NCI-H774 (cell line): ENCODE results near the gene PTGS2.
"Not testable (repeated sequence)": the region's sequence is repeated elsewhere in the genome, so short reads cannot be mapped to it uniquely, and the experiment has no call there.

Experiments
- DNase-seq: peaks from one replicate; lab custom pipeline; 2025; lab: John Stamatoyannopoulos, UW

The PTGS2 gene

DNA sequence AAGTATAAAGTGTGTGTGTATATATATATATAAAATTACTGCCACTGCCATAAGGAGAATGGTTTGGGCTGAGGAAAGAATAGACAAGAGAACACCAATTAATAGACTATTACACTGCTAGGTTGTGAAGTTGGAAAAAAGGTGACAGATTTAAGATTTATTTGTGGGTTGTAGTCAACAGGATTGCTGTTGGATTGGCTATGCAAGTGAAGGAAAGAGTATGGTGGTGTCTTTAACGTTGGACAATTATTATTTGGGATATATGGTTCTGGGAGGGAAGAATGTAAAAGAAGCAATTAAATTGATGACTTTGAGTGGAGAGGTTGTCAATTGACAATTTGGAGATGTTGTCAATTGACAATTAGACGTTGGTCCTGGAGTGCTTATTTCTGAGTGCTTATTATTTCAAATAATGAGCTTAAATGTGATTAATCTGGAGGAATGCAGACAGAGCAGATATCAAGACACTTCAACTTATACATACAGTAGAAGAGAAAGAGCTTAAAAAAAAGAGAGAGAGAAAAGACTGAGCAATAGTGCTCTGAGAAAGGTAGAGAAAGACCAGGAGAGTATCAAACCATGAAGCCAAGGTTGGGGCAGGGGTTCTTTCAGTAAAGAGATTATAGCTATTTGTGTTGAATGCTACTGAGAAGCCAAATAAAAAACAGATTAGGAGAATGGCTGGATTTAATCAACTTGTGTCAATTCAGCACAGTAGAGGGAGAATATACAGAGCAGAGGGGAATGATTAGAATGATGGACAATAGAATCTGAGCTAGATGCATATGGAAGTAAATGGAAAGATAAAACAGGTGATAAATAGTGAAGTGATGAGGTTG lies 9.7 kb downstream of the PTGS2 start:
- DNase-seq: no peak

DNA sequence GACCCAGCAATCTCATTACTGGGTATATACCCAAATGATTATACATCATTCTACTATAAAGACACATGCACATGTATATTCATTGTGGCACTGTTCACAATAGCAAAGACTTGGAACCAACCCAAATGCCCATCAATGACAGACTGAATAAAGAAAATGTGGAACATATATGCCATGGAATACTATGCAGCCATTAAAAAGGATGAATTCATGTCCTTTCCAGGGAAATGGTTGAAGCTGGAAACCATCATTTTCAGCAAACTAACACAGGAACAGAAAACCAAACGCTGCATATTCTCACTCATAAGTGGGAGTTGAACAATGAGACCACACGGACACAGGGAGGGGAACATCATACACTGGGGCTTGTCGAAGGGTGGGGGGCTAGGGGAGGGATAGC lies 10.4 kb downstream of the PTGS2 start:
- not testable (repeated sequence) for DNase-seq

DNA sequence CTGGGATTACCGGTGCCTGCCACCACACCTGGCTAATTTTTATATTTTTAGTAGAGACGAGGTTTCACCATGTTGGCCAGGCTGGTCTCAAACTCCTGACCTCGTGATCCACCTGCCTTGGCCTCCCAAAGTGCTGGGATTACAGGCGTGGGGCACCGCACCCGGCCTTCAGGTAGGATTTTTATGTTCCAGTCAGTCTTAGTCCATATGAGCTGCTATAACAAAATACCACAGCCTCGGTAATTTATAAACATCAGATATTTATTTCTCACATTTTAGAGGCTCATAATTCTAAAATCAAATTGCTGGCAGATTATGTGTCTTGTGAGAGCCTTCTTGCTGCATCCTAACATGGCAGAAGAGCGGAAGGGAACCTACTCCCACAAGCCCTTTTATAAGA lies 16.0 kb downstream of the PTGS2 start:
- DNase-seq: not testable (repeated sequence)

DNA sequence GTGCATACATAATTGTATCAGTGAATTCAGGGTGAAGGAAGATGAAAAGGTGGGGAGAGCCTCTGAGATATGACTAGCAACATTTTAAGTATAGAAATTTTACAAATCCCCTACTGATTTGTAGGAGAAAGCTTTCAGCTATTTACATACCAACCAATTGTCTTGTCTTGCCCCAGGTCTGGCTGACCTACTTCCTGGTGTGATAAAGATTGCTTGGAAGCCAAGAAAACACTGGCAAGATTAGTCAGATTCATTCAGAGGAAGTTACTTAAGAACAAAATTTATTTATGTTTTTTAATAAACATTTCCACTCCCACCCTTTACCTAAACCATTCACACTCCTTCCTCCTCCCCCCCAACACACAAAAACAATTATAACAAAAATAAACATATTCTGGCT lies 17.5 kb downstream of the PTGS2 start:
- no peak for DNase-seq

DNA sequence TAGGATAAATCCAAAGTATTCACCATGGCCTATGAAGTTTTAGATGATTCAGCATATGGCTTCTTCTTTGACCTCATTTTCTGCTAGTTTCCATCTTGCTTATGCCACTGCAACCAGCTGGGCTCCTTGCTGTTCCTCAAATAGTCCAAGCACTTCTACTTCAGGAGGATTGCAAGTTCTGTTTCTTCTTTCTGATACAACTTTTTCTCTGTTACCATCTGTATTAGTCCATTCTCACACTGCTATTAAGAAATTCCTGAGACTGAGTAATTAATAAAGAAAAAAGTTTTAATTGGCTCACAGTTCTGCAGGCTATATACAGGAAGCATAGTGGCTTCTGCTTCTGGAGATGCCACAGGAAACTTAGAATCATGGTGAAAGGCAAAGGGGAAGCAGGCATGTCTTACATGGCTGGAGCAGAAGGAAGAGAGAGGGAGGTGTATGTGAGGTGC lies 20.3 kb downstream of the PTGS2 start:
- no peak for DNase-seq

DNA sequence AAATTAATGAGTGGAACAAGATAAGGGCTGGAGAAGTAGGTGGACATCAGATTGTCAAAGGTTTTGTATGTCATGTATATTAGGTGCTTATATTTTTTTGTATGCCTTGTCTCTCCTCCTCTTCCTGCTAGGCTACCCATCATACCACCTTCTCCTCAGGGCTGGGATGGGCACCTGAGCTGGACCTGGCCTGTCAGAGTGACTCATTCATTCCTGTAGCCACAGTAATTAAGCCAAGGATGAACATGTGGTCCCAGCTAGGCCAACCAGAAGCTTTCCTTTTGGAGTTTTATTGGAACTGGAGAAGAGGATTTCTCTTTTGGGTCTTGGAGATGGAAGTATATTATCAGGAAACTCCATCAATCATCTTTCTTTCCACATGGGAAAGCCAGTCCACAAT lies 21.2 kb downstream of the PTGS2 start:
- no peak for DNase-seq

DNA sequence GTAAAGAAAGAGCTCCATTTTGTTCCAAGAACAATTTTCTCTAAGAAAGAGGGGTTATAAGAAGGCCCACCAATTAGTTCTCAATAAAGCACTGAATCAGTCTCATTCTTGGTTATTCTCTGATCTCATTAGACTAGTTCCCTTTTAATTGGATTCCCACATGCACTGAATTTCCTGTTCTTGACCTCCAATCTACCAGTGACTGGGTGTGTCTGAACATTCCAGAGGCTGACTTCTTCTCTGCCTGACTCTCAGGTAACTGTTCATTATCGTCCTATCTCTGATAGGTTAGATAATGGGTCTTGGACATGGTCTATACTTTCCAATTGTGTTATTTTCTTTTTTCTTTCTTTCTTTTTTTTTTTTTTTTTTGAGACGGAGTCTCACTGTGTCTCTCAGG lies 22.7 kb downstream of the PTGS2 start:
- DNase-seq: no peak

DNA sequence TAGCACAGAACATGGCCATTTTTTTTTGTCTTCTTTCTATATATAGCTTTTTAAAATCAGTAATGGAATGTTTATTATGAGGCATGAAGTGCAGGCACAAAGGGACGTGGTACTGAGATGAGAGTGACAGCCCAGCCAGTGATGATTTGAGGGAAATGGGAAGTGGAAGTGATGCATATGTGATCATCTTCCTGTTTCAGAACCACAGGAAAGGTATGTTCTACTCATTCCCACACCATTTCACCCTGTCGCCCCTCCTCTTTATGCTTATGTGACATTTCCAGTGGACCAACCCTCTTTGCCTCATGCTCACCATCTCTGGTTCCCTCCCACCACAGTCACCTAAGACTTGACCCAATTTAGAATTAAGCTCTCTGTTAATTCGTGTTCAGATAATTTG lies 24.3 kb downstream of the PTGS2 start:
- no peak for DNase-seq

DNA sequence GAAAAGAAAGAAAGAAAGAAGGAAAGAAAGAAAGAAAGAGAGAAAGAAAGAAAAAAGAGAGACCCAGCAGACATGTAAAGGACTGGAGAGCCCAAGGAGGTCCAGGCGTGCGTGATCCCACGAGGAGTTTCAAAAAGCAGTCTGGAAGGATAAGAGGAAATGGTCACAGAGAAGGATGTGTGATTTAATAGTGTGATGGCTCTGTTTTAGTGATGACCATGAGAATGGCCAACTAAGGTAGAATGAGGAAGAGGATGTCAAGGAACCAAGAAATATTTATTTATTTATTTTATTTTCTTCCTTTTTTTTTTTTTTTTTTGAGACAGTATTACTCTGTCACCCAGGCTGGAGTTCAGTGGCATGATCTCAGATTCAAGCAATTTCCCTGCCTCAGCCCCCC lies 25.5 kb downstream of the PTGS2 start:
- DNase-seq: no peak

DNA sequence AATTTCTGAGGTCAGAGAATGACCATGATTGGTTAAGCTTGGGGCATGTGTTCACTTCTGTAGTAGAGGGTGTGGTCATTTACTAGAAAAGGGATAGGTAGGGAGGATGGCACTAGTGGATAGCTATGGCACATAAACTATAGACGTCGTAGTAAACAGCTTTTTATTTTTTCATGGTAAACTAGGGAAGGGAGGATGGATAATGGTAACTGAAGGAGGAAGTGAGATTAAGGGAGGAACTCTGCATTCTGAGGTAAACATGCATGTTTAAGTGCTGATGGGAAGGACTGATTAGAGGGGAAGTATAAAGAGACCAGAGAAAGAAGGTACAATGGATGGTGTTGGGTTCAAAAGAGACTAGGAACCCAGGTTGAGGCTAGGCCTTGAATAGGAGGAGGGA lies 26.9 kb downstream of the PTGS2 start:
- DNase-seq: no peak

DNA sequence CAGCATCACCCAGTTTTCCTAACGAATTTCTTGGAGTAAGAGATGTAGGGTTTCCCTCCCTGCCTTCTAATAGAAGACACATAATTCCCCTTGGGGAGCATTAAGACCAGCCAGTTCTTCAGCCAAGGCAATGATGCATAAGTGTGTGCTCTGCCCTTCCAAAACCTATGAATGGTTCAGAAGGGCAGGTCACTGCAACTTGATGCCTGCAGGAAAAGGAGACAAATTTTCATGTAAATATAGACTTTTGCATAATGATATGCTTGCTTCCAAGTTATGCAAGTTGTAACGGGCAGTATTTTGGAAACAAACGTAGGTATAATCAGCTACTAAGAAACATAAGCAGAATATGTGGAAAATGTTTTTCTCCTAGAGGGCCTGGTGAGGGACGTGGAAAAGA lies 31.6 kb downstream of the PTGS2 start:
- DNase-seq: no peak

DNA sequence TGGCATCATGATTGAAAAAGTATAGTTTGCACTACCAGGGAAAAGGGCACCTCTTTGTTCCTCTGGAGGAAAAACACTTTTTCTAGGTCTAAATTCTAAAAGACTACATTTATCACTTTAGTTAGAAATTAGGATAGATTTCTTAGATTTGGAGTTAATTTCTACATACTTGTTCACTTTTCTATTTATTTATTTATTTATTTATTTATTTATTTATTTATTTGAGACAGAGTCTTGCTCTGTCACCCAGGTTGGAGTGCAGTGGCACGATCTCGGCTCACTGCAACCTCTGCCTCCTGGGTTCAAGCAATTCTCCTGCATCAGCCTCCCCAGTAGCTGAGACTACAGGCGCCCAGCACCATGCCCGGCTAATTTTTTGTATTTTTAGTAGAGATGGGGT lies 32.2 kb downstream of the PTGS2 start:
- not testable (repeated sequence) for DNase-seq

DNA sequence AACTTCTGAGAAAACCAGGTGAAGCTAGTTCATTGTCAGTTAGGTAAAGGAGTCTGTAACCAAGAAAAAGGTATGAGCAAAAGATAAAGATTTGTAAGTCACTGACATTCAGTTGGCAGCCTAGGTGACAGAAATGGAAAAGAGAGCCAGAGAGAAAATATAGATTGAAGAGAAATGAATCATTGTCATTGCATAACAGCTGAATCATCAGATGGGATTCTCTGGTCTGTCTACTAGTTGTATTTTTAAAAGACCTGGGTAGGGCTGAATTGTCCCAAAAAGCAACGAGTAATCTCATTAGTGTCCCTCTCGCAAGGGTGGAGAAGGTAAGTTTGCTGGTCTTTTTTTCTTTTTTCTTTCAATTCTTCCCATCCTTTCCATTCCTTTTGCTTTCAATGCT lies 36.6 kb downstream of the PTGS2 start:
- no peak for DNase-seq

DNA sequence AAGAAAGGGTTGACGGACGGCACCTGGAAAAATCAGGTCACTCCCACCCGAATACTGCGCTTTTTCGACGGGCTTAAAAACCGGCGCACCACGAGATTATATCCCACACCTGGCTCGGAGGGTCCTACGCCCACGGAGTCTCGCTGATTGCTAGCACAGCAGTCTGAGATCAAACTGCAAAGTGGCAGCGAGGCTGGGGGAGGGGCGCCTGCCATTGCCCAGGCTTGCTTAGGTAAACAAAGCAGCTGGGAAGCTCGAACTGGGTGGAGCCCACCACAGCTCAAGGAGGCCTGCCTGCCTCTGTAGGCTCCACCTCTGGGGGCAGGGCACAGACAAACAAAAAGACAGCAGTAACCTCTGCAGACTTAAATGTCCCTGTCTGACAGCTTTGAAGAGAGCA lies 42.7 kb downstream of the PTGS2 start:
- not testable (repeated sequence) for DNase-seq

DNA sequence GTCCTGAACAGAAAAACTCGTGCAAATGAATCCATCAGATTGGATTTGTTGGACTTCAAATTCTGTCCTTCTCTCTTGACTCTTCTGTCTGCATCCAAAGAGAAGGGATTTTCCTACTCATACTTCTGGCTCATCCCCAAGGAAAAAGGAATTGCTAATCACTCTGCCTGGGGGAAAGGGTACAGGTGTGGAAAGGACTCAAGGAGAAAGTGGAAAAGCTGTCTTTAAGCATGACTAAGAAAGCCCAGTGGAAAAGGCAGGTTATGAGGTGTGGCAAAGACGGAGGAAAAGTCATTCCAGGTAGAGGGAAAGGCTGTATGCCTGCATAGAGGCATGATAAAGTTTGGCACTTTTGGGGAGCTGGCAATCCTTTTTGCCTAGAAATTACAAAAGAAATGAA lies 43.4 kb downstream of the PTGS2 start:
- DNase-seq: no peak

DNA sequence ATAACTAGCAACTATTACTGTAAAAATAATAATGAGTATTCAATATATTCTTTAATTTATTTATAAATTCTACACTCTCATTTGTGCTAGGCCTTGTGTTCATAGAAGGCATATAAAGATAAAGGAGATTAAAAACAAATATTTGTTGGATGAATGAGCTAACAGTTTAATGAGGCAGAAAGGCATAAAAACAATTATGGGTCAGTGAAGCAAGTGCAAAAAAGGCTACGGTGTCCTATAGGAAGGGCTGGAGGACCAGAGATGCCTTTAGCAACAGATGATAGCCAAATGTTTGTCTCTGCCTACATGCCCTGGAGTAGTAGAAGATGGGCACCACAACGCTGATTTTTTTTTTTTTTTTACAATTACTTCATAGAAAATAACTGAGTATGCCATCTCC lies 45.7 kb downstream of the PTGS2 start:
- no peak for DNase-seq

DNA sequence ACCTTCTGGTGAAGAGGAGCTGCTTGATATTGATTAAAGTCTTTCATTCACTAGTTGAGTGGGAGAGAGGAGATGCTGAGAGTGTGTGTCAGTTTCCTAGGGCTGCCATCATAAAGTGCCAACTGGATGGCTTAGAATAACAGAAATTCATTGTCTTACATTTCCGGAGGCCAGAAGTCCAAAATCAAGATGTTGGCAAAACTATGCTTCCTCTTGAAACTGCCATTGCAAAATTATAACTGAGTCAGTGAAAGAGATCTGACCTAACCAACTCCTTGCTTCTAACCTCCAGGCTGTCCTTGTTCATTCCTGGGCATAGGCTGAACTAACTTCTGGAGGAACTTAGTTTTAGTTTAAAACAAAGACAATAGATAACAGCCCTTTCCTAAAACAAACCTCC lies 47.1 kb downstream of the PTGS2 start:
- DNase-seq: no peak

DNA sequence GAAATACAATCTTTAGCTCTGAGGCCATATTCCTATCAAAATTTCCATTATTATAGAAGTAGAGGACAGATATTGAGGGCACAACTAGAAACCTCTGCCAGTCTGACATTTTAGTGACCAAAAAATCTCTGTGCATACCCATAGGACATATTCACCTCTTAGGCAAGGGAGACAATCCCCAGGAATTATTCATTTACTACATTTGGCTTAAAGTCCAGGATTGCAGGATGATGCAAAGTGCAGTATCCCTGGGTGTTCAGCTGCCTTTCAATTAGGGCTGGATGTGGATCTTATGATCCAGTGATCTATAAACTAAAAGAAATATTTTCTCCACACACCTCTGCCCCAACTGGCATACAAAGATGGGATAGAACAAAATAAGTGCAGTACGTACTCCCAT lies 50.9 kb downstream of the PTGS2 start:
- DNase-seq: no peak

DNA sequence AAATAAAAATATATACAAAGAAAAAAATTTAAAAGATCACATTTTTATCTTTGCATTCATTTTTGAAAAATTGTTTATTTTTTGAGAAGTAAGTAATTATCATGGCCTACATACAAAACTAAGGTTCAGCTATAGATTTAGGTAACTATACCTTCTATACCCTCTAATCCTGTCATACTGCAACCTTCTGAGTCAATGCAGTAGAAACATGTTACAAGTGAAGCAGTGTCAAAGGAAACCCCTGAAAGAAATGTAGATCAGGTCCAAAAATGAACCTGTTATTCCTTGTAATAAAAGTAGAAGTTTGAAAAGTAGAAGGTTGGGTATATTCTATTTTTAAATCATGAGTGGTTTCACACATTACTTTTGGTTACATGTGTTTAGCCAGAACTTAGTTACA lies 51.3 kb downstream of the PTGS2 start:
- DNase-seq: no peak

DNA sequence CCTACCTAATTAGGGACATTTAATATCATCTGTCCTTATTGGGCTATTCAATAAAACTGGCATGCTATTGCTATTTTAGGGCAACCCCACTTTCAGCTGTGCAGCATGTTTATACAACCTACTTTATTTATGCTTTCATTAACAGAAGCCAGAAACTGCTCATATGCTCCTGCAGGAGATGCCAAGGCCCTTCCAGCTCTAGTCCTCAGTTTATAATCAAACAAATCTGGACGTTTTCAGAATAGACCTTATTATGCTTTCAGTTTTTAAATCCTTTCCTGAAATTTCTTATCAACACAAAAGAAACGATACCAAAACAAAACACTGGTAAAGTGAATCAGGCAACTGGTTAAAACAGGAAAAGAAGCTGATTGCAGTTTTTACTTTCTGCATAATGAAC lies 53.2 kb downstream of the PTGS2 start:
- DNase-seq: no peak

DNA sequence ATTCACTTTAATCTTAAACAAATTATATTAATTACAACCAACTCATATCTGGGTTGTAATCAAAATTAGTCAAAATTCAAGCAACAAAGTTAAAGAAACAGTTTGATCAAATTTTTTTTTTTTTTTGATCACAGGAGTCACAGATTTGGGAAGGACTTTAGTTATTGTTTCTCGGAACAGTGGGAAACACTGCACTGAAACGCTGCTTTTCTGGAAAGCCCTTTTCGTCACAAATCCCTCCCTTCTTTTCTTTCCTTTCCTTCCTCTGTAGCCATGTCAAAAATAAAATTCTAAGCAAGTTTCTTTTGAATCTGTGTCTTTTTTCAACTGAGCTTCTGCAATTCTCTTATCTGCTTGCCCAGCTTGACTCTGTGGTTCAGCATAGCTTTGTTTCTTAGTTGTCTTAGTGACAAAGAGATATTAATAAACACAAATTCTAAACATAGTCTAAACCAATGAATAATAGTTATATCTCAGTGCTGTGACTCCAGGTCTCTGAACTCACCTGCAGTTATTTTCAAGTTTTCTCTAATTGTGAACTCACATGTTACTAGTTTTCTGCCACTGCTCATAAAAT lies 53.8 kb downstream of the PTGS2 start:
- DNase-seq: no peak

DNA sequence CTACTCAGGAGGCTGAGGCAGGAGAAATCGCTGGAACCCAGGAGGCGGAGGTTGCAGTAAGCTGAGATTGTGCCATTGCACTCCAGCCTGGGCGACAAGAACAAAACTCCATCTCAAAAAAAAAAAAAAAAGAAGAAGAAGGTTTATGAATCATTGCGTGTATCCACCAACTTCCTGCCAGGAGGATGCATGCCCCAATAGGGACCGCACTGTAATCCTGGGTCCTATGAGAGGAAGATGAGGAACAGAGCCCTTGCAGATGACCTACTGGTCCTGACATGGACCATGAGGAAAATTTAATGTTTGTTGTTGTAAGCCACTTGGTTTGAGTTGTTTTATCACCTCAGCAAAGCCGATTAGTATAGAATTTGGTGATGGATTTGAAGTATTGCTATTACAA lies 56.7 kb downstream of the PTGS2 start:
- DNase-seq: no peak
